ENCODE data around the gene OLFML2B.

DNA sequence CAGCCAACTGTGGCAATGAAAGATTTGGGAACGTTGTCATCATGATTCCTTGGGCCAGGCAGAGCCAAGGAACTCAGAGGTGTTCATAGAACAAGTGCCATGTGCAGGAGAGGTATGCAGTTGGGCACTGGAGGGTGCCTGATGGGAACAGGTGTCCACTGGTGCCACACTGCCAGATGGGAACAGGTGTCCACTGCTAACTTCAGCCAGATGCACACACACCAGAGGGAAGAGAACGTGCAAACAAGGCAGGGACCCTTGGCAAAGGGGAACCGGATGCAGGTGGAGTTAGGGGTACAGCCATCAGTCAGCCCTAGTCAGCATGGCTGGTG lies 13.5 kb downstream of the OLFML2B start:
- no peak for TF ChIP-seq CTCF (conservative IDR thresholded peaks at IDR 0.05)
- TF ChIP-seq EZH2 (IDR thresholded peaks at IDR 0.05; ENCODE audit: low read depth): no peak

All from PC-9 (cell line).